PC-9 (cell line): ENCODE data around the gene MITF. TPM values are rescaled to one million over a fixed set of nuclear protein-coding genes. Genes with fewer than 3 reads are reported as not detected.

Source experiments
- BruUV-seq: library from RNA; stranded (reverse); fragments of 400-500 nt; replicated peaks from 2 replicates; lab custom pipeline; 2021; lab: Mats Ljungman, UMichigan
- CTCF ChIA-PET: fragments of 300-600 bp; sonication (Branson Sonifier 250); formaldehyde crosslinking; loops from one replicate; lab custom pipeline; 2022; ENCODE audit warnings: antibody characterized with exemption; lab: Charles Lee
- POLR2A ChIA-PET: fragments of 300-600 bp; sonication (Branson Sonifier 250); formaldehyde crosslinking; loops from one replicate; lab custom pipeline; 2022; ENCODE audit warnings: antibody characterized with exemption; ENCODE audit not compliant: unreplicated experiment; lab: Charles Lee
- DNase-seq, 2 experiments: peaks; one replicate each; pipeline versions ENCODE4 v3.0.0 to v3.0.0-alpha.2; 2015 to 2022; ENCODE audit warnings: mixed read lengths in 1 of 2
- H2AFZ ChIP-seq: fragments of 200-600 bp; sonication (generic); 2 replicates; pipeline ENCODE4 v1.8.1; 2017; ENCODE audit warnings: antibody characterized with exemption
- H3F3A ChIP-seq: fragments of 200-600 bp; sonication (generic); 2 replicates; pipeline ENCODE4 v1.8.1; 2017; ENCODE audit warnings: antibody characterized with exemption, mild to moderate bottlenecking, low read depth; ENCODE audit not compliant: insufficient read depth
- H3K27ac ChIP-seq: fragments of 200-600 bp; sonication (generic); 2 replicates; pipeline ENCODE4 v1.6.1; 2016; ENCODE audit warnings: mixed run types
- H3K27me3 ChIP-seq: fragments of 200-600 bp; sonication (generic); 2 replicates; pipeline ENCODE4 v1.6.1; 2016; ENCODE audit warnings: low read depth, mixed run types; ENCODE audit not compliant: insufficient read depth
- H3K36me3 ChIP-seq: fragments of 200-600 bp; sonication (generic); 2 replicates; pipeline ENCODE4 v1.6.1; 2016; ENCODE audit warnings: low read depth, mixed run types
- H3K4me1 ChIP-seq: fragments of 200-600 bp; sonication (generic); replicated peaks from 2 replicates; pipeline ENCODE4 v1.6.1; 2016; ENCODE audit warnings: mixed run types; ENCODE audit not compliant: insufficient read depth
- H3K4me2 ChIP-seq: fragments of 200-600 bp; sonication (generic); 2 replicates; pipeline ENCODE4 v1.6.1; 2017; ENCODE audit warnings: mixed run types
- H3K4me3 ChIP-seq: fragments of 200-600 bp; sonication (generic); 2 replicates; pipeline ENCODE4 v1.6.1; 2016; ENCODE audit warnings: mixed run types
- H3K79me2 ChIP-seq: fragments of 200-600 bp; sonication (generic); 2 replicates; pipeline ENCODE4 v1.6.1; 2017; ENCODE audit warnings: low read depth, mixed run types
- H3K9me2 ChIP-seq: fragments of 200-600 bp; sonication (generic); 2 replicates; pipeline ENCODE4 v1.8.1; 2017; ENCODE audit warnings: mild to moderate bottlenecking; ENCODE audit not compliant: insufficient read depth
- H3K9me3 ChIP-seq: fragments of 200-600 bp; sonication (generic); 2 replicates; pipeline ENCODE4 v1.8.1; 2016; ENCODE audit warnings: low read depth; ENCODE audit not compliant: insufficient read depth
- H4K20me1 ChIP-seq: fragments of 200-600 bp; sonication (generic); 2 replicates; pipeline ENCODE4 v1.8.1; 2017; ENCODE audit not compliant: insufficient read depth
- EZH2 ChIP-seq: fragments of 200-600 bp; sonication (generic); IDR thresholded peaks from 2 replicates; pipeline ENCODE4 v1.8.0; 2017; ENCODE audit warnings: antibody characterized with exemption, low read depth
- intact Hi-C: fragments of 100-400 bp; cut with micrococcal nuclease; formaldehyde crosslinking; loops from one replicate; pipeline ENCODE4 v1.10.0; 2022; ENCODE audit not compliant: unreplicated experiment
- total RNA-seq: library from RNA; stranded (reverse); gene quantifications from 2 replicates; pipeline ENCODE4 v1.2.3, GENCODE V29; 2021
- TF ChIP-seq, protein P1 (sequence below): fragments of 200-600 bp; sonication (generic); conservative IDR thresholded peaks from 2 replicates; pipeline ENCODE4 v1.6.1; 2017; ENCODE audit warnings: mixed run types, antibody characterized with exemption, mild to moderate bottlenecking, moderate library complexity

Gene MITF
- total RNA-seq, 1 experiment from 2014 or later: 15.5 TPM

DNA sequence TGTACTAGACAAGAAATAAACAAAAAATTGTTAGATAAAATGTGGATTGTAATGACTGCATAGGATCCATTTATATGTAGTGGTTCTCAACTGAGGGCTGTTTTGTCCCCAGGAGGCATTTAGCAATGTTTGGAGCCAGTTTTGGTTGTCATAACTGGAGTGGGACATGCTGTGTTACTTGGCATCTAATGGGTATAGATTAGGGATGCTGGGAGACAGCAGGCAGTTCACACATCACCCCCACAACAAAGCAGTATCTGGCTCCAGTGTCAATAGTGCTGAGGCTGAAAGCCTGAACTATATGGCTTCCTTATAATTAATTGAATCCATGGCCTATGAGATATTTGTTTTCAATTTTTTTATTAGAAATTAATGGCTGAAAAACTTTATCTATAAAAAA, 188.3 kb downstream of the MITF start:
- no peaks in the 10 kb centered on the region for H4K20me1 ChIP-seq
- no TSS peak for BruUV-seq
- no peaks in the 10 kb centered on the region for H3K9me3 ChIP-seq
- no peak overlapping the region for H3K4me3 ChIP-seq
- intact Hi-C loops: no loop called here
- TF ChIP-seq EZH2: no peak
- TF ChIP-seq, protein P1, sequence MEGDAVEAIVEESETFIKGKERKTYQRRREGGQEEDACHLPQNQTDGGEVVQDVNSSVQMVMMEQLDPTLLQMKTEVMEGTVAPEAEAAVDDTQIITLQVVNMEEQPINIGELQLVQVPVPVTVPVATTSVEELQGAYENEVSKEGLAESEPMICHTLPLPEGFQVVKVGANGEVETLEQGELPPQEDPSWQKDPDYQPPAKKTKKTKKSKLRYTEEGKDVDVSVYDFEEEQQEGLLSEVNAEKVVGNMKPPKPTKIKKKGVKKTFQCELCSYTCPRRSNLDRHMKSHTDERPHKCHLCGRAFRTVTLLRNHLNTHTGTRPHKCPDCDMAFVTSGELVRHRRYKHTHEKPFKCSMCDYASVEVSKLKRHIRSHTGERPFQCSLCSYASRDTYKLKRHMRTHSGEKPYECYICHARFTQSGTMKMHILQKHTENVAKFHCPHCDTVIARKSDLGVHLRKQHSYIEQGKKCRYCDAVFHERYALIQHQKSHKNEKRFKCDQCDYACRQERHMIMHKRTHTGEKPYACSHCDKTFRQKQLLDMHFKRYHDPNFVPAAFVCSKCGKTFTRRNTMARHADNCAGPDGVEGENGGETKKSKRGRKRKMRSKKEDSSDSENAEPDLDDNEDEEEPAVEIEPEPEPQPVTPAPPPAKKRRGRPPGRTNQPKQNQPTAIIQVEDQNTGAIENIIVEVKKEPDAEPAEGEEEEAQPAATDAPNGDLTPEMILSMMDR: no peak
- no peak overlapping the region for H2AFZ ChIP-seq
- no peak for DNase-seq
- ChIA-PET POLR2A (no interaction called here), CTCF (no interaction called here)
- H3K36me3 ChIP-seq: no peaks in the 10 kb centered on the region
- no peaks in the 10 kb centered on the region for H3K4me1 ChIP-seq
- no peaks in the 10 kb centered on the region for H3K27me3 ChIP-seq
- H3F3A ChIP-seq: no peaks in the 10 kb centered on the region
- no peak overlapping the region for H3K27ac ChIP-seq
- no peaks in the 10 kb centered on the region for H3K9me2 ChIP-seq
- H3K4me2 ChIP-seq: no peak overlapping the region
- no peaks in the 10 kb centered on the region for H3K79me2 ChIP-seq

DNA sequence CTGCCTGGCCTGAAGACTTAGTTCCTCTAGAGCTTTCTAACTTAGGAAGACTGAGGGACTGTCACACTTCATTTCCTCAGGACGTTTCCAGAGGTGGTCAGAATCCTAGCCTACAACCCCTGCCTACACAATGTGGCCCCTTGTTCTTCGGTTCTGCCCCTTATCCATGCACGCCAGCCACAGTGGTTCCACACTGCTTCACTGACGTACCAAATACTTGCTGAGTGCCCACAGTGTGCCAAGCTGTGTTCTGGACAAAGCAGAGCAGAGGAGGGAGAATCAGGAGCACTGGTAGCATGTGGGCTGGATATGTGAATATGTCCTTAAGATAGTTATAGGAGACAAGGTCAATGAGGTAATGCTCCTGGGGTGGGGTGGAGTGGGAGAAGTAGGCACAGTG, 189.8 kb downstream of the MITF start:
- no peak for TF ChIP-seq EZH2
- TF ChIP-seq, protein P1: no peak
- no TSS peak for BruUV-seq
- ChIA-PET CTCF (no interaction called here), POLR2A (no interaction called here)
- H3K36me3 ChIP-seq: no peaks in the 10 kb centered on the region
- H2AFZ ChIP-seq: no peak overlapping the region
- no peak overlapping the region for H3K27ac ChIP-seq
- no peaks in the 10 kb centered on the region for H3K27me3 ChIP-seq
- no peak for DNase-seq
- intact Hi-C loops: no loop called here
- H3K4me2 ChIP-seq: no peak overlapping the region
- no peaks in the 10 kb centered on the region for H4K20me1 ChIP-seq
- no peaks in the 10 kb centered on the region for H3F3A ChIP-seq
- no peaks in the 10 kb centered on the region for H3K9me3 ChIP-seq
- no peak overlapping the region for H3K4me3 ChIP-seq
- H3K9me2 ChIP-seq: no peaks in the 10 kb centered on the region
- H3K79me2 ChIP-seq: no peaks in the 10 kb centered on the region
- H3K4me1 ChIP-seq: no peaks in the 10 kb centered on the region

DNA sequence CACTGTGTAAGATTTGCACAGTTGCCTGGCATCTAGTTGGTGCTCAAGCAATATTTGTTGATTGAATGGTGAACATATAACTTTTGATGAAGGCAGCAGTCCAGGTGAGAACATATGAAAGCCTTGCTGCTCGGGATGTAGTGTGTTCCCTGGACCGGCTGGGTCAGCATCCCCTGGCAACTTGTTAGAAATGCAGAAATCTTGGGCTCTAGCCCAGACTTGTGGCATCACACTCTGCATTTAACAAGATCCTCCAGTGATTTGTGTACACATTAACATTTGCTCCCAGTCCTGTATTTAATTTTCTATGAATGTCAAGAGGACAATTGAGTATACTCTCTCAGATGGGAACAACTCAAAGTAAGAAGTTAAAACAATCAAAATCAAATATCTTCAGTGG, 191.3 kb downstream of the MITF start:
- no peak overlapping the region for H3K4me3 ChIP-seq
- no peak overlapping the region for H3K27ac ChIP-seq
- DNase-seq: no peak
- no peaks in the 10 kb centered on the region for H3K9me2 ChIP-seq
- no peaks in the 10 kb centered on the region for H3K4me1 ChIP-seq
- H2AFZ ChIP-seq: no peak overlapping the region
- ChIA-PET CTCF (no interaction called here), POLR2A (no interaction called here)
- no peaks in the 10 kb centered on the region for H3K27me3 ChIP-seq
- BruUV-seq: no TSS peak
- H3K9me3 ChIP-seq: no peaks in the 10 kb centered on the region
- no peaks in the 10 kb centered on the region for H3F3A ChIP-seq
- no peaks in the 10 kb centered on the region for H3K79me2 ChIP-seq
- H4K20me1 ChIP-seq: no peaks in the 10 kb centered on the region
- no peak overlapping the region for H3K4me2 ChIP-seq
- TF ChIP-seq, protein P1: no peak
- no peak for TF ChIP-seq EZH2
- no peaks in the 10 kb centered on the region for H3K36me3 ChIP-seq
- intact Hi-C loops: no loop called here
